Chondrocyte (in vitro differentiated cells): Measurements from ENCODE around the gene SFSWAP. TPM values are rescaled to one million over a fixed set of nuclear protein-coding genes. Genes with fewer than 3 reads are reported as not detected.
"Not testable (repeated sequence)": the region's sequence is repeated elsewhere in the genome, so short reads cannot be mapped to it uniquely, and the experiment has no call there.

Source experiments
- DNase-seq: peaks from one replicate; pipeline ENCODE4 v3.0.0; 2021; ENCODE audit warnings: mixed read lengths, low spot score
- H3K27ac Mint-ChIP-seq: one replicate; pipeline ENCODE4 v1.8.0; 2021; ENCODE audit warnings: mild to moderate bottlenecking, moderate library complexity, mixed read lengths; ENCODE audit not compliant: unreplicated experiment
- H3K27me3 Mint-ChIP-seq: 2 replicates; pipeline ENCODE4 v1.8.0; 2021; ENCODE audit warnings: low read depth, mixed read lengths
- H3K36me3 Mint-ChIP-seq: 2 replicates; pipeline ENCODE4 v1.8.0; 2021; ENCODE audit warnings: low read depth, mixed read lengths
- H3K4me1 Mint-ChIP-seq: 2 replicates; pipeline ENCODE4 v1.8.0; 2021; ENCODE audit warnings: low read depth, mild to moderate bottlenecking, mixed read lengths
- H3K4me3 Mint-ChIP-seq: one replicate; pipeline ENCODE4 v1.8.0; 2021; ENCODE audit warnings: mild to moderate bottlenecking, moderate library complexity, mixed read lengths; ENCODE audit not compliant: unreplicated experiment
- H3K9me3 Mint-ChIP-seq: 2 replicates; pipeline ENCODE4 v1.8.0; 2021; ENCODE audit warnings: low read depth, mixed read lengths
- CTCF ChIP-seq: fragments of 200-600 bp; sonication (generic); IDR thresholded peaks from 2 replicates; pipeline ENCODE4 v1.5.0; 2021; ENCODE audit warnings: antibody characterized with exemption, mild to moderate bottlenecking, moderate library complexity
- total RNA-seq: library from RNA; stranded (reverse); gene quantifications from 3 replicates; pipeline ENCODE4 v1.2.1, GENCODE V29; 2021

The SFSWAP gene
- total RNA-seq, 1 donor from 2014 or later = 33.0 TPM

DNA sequence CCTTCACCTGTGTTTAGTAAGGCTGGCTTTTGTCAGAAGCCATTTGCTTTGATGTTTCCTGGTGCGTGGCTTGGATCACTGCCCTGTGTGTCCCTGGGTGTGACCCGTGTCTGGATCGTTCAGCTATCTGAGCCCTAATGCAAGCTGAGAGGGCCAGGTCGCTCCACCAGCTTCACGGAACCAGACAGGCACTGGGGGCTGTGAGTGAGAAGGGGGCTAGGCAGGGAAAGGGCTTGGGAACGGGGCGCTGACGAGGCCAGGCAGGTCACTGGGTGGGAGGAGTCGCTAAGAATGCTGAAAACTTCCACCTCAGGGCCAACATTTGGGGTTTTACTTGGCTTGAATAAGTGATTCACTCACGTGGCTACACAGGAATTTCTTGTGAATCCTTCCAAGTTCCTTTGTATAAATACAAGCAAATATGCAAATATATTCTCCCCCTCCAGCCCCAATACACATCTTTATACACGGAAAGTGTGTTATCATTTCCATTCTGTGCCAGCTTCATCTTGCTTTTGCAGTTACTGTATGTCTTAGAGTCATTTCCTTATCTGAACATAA, 93.2 kb downstream of the SFSWAP start:
- no peak for TF ChIP-seq CTCF
- peak; percentile 32 for DNase-seq
- Mint-ChIP-seq H3K27me3 (no peaks in the 10 kb centered on the region), H3K36me3 (peaks cover 16% of the 10 kb centered on the region), H3K27ac (no peak overlapping the region), H3K4me3 (no peak overlapping the region), H3K9me3 (peaks cover 2% of the 10 kb centered on the region), H3K4me1 (peaks cover 7% of the 10 kb centered on the region)

DNA sequence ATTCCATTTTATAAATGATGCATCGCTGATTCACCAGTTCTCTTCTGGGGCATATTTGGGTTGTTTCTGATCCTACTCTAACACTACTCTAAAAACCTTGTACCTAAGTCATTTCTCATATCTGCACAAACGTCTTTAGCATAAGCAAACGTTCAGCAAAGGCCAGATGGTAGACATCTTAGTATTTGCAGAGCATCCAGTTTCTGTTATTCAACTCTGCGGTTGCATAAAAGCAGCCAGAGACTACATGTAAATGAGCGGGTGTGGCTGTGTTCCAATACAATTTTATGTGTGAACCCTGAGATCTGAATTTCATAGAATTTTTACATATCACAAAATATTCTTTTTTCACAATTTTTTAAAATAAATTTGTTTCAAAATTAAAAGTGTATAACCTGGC, 94.5 kb downstream of the SFSWAP start:
- no peak overlapping the region for H3K4me3 Mint-ChIP-seq
- H3K36me3 Mint-ChIP-seq = peaks cover 8% of the 10 kb centered on the region
- no peak for DNase-seq
- H3K4me1 Mint-ChIP-seq = peaks cover 7% of the 10 kb centered on the region
- TF ChIP-seq CTCF = no peak
- no peak overlapping the region for H3K27ac Mint-ChIP-seq
- H3K27me3 Mint-ChIP-seq = no peaks in the 10 kb centered on the region
- peaks cover 2% of the 10 kb centered on the region for H3K9me3 Mint-ChIP-seq

- peaks cover 7% of the 10 kb centered on the region for H3K4me1 Mint-ChIP-seq
- no peak for TF ChIP-seq CTCF
- H3K27me3 Mint-ChIP-seq = no peaks in the 10 kb centered on the region
- DNase-seq = no peak
- peaks cover 2% of the 10 kb centered on the region for H3K9me3 Mint-ChIP-seq
- H3K4me3 Mint-ChIP-seq = no peak overlapping the region
- H3K27ac Mint-ChIP-seq = no peak overlapping the region
- peaks cover 4% of the 10 kb centered on the region for H3K36me3 Mint-ChIP-seq
Observed at GRCh38 chr12:131806674-131807073, 95.8 kb downstream of the SFSWAP start.

GRCh38 chr12:131808744-131809371, 98.0 kb downstream of the SFSWAP start:
- H3K36me3 Mint-ChIP-seq = peaks cover 4% of the 10 kb centered on the region
- peaks cover 5% of the 10 kb centered on the region for H3K4me1 Mint-ChIP-seq
- TF ChIP-seq CTCF = no peak
- H3K9me3 Mint-ChIP-seq = peaks cover 8% of the 10 kb centered on the region
- no peaks in the 10 kb centered on the region for H3K27me3 Mint-ChIP-seq
- no peak overlapping the region for H3K4me3 Mint-ChIP-seq
- DNase-seq = no peak
- H3K27ac Mint-ChIP-seq = no peak overlapping the region

DNA sequence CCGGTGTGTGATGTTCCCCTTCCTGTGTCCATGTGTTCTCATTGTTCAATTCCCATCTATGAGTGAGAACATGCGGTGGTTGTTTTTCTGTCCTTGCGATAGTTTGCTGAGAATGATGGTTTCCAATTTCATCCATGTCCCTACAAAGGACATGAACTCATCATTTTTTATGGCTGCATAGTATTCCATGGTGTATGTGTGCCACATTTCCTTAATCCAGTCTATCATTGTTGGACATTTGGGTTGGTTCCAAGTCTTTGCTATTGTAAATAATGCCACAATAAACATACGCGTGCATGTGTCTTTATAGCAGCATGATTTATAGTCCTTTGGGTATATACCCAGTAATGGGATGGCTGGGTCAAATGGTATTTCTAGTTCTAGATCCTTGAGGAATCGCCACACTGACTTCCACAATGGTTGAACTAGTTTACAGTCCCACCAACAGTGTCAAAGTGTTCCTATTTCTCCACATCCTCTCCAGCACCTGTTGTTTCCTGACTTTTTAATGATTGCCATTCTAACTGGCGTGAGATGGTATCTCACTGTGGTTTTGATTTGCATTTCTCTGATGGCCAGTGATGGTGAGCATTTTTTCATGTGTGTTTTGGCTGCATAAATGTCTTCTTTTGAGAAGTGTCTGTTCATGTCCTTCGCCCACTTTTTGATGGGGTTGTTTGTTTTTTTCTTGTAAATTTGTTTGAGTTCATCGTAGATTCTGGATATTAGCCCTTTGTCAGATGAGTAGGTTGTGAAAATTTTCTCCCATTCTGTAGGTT, 98.8 kb downstream of the SFSWAP start:
- not testable (repeated sequence) for H3K27ac Mint-ChIP-seq, H3K36me3 Mint-ChIP-seq, H3K27me3 Mint-ChIP-seq, H3K9me3 Mint-ChIP-seq, DNase-seq, H3K4me1 Mint-ChIP-seq, H3K4me3 Mint-ChIP-seq
